NCI-H2171 treated with DMSO at 0.1 percent for 48 hours (cell line): Measurements from ENCODE around the gene LIPA.
"Not testable (repeated sequence)": the region's sequence is repeated elsewhere in the genome, so short reads cannot be mapped to it uniquely, and the experiment has no call there.

Experiments used
- DNase-seq: peaks from one replicate; lab custom pipeline; 2025; lab: John Stamatoyannopoulos, UW

Gene LIPA

DNA sequence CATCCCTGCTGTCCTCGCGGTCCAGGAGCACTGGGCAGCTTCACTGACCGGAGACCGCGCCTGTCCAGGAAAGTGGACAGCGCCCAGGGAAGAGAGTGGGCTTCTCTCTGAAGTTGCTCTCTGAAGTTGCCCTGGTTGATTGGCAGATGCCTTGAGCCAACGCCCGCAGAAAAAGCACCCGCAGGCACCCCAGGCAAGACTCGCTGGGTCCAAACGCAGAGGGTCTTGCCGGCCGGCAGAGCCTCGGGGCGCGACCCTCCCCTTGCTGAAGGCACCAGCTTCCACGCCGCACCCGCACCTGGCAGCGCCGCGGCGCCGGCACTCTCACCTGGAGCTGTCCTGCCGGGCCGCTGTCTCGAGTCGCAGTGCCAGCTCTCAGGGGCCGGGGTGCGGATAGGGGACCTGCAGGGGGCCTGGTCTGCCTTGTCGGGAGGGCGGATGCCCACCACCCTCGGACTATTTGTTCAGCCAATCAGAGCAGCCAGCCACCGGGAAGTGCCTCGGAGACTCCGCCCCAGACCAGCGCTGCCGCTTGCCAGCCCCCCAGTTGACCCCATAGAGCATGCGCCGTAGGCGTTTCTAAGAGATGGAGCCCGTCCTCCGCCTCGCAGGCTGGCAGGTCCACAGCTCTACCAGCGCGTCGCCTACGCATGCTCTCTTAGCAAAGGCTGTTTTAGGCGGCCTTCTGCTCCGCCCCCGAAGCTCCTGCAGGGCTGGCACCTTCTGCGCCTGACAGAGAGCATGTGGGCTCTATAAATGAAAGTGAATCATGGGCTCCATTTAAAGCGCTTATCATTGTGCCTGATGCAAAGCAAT lies at the start of gene LIPA:
Gene LIPA (minus strand): TSS at position 367 of the 816 bp plus-strand sequence. CDS start 4,127 bp downstream, outside the sequence.
- peak; percentile 92 for DNase-seq

DNA sequence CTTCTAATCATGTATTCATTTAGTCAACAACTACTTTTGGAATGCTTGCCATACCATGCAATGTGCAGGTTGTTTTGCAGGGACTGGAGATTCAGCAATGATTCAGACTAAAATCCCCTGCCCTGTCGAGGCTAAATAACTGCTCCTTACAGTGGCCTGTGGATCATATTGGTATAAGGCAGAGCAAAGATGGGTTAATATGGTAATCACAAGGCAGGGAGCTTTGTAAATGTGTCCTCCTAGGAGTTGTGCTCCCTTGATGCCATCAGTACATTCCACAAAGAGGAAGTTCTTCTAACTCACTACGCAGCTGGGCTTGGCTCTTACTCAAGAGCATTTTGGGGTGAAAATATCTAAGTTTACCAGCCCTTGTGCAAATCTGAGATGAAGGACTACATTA lies 49.7 kb upstream of the LIPA start:
- DNase-seq = no peak

DNA sequence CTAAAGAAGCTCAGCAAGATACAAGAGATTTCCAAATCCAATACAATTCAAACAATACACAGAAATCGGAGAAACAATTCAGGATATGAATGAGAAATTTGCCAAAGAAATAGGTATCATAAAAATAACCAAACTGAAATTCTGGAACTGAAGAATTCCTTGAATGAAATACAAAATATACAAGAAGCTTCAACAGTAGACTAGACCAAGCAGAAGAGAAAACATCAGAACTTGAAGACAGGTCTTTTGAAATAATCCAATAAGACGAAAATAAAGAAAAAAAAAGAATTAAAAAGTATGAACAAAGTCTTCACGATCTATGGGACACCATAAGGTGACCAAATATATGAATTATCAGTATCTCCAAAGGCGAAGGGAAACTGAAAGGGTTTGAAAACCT lies 47.5 kb upstream of the LIPA start:
- no peak for DNase-seq

GRCh38 chr10:89297791-89298190 lies 46.2 kb upstream of the LIPA start:
- DNase-seq = no peak

- DNase-seq = no peak
Observed at GRCh38 chr10:89297356-89297755, 45.8 kb upstream of the LIPA start.

GRCh38 chr10:89296220-89296648 lies 44.7 kb upstream of the LIPA start:
- no peak for DNase-seq

- DNase-seq = no peak
Observed at GRCh38 chr10:89295597-89295996, 44.0 kb upstream of the LIPA start.

DNA sequence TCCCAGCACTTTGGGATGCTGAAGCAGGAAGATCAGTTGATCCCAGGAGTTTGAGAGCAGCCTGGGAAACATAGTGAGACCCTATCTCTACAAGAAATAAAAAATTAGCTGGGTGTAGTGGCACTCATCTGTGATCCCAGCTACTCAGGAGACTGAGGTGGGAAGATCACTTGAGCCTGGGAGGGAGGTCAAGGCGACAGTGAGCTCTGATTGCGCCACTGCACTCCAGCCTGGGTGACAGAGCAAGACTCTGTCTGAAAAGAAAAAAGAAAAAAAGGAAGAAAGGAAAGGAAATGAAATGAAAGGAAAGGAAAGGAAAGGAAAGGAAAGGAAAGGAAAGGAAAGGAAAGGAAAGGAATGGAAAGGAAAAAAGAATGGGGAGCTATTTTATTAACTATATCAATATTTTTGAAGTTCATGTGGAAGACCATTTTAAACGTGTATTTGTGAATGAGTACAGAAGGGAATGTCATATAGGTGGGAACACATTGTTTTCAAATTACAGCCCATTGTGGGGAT lies 43.2 kb upstream of the LIPA start:
- DNase-seq = no peak

- DNase-seq = not testable (repeated sequence)
Observed at GRCh38 chr10:89285303-89285702, 33.7 kb upstream of the LIPA start.

GRCh38 chr10:89284711-89285110 lies 33.1 kb upstream of the LIPA start:
- DNase-seq = not testable (repeated sequence)

DNA sequence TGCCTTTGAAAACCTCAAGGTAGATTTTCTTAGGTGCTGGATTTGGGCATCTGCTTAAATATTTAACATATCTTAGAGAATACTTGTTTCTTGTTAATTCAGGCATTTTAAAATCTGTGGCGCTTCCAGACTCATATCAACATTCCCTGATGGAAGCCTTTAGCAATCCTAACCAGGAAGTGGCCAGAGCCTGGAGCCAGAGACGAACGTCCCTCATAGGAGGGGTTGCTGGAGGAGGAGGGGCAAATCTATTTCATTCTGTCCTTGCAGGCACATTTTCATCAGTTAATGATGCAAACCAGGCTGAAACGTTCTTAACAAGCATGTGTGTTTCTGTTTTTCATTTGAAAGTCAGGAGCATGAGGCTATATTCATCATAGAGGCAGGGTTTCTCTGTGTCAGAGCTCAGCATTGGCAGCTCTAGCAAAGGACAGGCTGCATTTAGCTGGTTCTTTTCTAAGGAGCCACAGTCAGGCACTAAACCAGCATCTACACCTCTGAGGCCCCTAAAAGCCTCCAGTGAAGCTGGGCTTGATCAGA lies 32.4 kb upstream of the LIPA start:
- DNase-seq = no peak

DNA sequence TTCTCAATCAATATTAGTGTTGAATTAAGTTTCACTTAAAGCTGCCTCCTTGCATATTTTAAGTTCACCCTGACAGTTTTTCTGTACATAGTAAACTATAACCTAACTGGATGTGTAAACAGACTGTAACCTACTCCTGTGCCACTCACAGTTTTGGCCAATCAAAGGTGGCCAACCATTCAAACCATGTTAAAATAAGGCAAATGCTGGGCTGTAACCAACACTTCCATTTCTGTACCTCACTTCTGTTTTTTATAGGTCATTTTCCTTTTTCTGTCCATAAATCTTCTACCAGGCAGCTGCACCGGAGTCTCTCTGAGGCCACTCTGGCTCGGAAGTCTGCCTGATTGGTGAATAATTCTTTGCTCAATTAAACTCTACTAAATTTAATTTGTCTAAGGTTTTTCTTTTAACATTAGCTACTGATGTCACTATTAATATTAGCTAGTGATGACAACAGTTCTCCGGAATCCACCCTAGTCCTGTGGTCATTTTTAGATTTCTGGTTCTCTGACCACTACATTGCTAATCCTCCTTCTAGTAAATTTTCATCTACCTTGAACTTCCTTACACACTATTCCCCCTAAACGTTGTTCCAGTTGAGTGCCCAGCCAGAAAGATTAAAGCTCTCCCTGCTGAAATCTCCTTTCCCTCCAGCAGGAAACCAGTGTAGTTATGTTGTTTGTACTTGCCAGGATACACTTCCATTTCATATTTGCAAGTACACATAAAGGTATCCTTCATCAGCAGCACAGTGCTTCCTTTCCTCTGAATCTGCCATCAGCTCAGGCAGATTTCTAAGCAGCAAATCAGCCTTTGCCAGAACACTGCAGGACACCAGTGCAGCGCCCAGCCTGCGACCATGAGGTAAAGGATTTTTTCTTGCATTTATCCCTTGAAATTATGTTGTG lies 31.7 kb upstream of the LIPA start:
- no peak for DNase-seq

DNA sequence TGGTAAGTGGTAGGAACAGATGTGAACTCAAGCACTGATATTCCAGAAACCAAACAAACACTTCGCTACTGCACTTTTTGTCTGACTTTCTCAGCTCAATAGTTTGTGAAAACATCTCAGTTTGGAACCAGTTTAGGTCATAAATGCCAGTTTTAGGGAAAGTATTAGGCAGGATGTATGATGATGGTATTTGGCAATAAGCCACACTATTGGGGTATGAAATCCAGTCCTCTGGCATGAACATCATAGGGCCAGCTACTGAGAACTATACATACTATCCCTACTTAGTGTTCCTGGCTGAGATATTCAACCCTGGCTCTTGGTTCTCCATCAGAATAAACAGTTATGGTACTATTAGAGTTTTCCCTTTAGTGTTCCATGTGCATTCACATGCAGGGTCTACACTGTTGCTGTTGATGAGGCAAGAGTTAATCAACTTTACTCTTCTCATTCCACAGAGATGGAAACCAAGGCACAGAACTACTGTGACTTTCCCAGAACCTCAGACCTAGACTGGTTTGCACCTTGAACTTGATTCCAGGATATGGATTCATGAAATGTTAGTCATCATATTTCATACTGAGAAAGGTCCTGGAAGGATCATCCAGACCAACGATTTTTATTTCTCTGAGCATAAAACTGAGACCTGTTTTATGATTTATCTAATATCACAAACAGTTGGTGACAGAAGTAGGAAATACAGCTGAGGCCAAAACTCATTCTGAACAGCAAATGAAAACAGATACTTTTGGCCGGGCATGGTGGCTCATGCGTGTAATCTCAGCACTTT lies 30.2 kb upstream of the LIPA start:
- no peak for DNase-seq

- no peak for DNase-seq
Observed at GRCh38 chr10:89280508-89280907, 28.9 kb upstream of the LIPA start.

DNA sequence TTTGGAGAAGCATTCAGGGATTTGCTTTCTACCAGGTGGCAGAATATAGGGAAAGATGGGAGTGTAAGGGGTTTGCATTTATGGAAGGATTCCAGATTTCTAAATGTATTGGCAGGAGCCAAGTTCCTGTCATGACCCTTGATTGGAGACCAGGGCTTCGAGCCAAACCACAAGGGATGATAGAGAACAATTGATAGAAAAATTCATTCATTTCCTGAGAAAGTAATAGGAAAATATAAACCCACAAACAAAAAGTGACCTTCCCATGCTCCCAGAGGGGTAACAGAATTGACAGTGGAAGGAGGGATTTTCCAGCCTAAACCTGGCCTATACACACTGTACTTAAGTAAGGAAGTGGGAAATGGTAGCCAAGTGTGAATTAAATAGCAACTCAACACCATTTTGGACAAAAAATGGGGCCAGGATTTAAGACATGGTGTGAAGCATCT lies 27.9 kb upstream of the LIPA start:
- DNase-seq = no peak

GRCh38 chr10:89278900-89279392 lies 27.4 kb upstream of the LIPA start:
- no peak for DNase-seq

GRCh38 chr10:89278034-89278535 lies 26.5 kb upstream of the LIPA start:
- no peak for DNase-seq

DNA sequence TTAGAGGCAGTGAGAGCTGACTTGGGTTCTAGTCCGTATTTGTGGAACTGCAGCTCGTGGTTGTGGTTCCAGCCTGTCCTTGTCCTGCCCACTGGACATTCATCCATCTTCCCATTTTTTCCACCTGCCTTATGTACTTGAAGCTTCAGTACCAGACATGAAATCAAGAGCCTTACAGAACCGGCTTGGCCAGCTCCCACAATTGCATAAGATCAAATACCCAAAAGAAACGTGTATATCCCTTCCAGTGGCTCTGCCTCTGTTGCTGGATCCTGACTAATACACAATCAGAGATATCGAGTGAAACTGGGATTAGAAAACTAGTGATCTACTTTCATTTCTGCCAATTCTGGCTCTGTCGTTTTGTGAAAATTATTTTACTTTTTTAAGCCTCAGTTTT lies 23.8 kb upstream of the LIPA start:
- DNase-seq = no peak

- DNase-seq = no peak
Observed at GRCh38 chr10:89274928-89275327, 23.4 kb upstream of the LIPA start.

DNA sequence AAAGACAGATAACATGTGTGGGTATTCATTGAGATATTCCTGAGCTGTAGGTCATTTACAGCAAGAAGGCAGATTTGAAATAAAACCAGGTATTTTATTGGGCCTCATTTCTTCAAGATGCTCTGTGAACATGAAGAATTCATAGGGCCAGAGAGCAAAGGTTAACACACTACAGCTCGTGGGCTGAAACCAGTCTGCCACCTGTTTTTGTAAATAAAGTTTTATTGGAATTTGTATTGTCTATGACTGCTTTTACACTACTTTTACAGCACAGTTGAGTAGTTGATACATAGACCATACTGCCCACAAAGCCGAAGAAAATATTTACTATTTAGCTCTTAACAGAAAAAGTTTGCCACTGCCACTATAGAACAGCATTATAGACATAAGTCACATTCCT lies 22.1 kb upstream of the LIPA start:
- DNase-seq = no peak

DNA sequence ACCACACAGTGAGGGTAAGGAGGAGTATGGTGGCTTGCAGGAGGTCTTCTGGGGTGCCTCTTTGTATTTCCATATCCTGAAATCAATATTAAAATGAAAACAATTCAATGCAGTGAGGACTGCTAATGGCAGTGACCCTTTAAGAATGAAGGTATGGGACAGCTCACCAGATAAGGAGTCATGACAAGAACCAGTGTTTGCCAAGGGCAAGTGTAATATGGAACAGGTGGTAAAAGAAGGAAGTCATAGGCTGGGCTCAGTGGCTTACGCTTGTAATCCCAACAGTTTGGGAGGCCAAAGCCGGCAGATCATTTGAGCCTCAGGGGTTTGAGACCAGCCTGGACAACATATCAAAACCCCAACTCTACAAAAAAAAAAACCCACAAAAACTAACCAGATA lies 20.0 kb upstream of the LIPA start:
- DNase-seq = no peak
